HG03457 (cell line): ENCODE data around the gene GGACT.

Source experiments
- ATAC-seq: cut with Tn5 transposase; IDR thresholded peaks from one replicate; pipeline ENCODE4 v1.9.1; 2021; ENCODE audit warnings: moderate number of reproducible peaks; ENCODE audit not compliant: unreplicated experiment

Gene GGACT

GRCh38 chr13:100515410-100515800 lies 73.2 kb downstream of the GGACT start:
- ATAC-seq: no peak

DNA sequence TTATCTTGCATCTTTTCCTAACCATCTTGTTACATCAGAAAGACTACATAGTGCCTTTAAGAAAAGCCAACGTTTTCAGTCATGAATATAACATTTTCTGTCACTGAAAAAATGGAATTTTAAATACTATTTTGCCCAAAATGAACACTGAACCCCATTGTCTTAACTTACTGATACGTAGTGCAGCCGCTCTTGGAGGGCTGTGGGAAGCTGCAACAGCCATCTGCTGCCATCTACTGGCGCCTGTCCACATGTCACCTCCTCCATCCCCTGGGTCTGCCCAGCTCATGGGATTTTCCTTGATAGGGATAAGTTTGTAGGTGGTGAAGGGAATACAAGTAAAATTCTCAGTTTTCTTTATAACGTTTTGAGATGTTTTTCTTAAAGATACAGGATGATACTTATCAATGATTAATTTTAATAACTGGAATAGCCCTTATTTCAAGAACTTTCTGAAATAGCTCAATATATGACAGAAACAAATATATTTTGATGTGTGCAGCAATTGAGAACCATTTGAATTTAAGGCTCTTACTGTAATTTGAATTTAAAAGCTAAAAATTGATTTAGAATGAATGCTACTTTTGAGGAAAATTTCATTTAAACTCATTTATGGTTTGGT lies 73.7 kb downstream of the GGACT start:
- ATAC-seq: peak; percentile 85

GRCh38 chr13:100513987-100514670 lies 74.5 kb downstream of the GGACT start:
- ATAC-seq: no peak

DNA sequence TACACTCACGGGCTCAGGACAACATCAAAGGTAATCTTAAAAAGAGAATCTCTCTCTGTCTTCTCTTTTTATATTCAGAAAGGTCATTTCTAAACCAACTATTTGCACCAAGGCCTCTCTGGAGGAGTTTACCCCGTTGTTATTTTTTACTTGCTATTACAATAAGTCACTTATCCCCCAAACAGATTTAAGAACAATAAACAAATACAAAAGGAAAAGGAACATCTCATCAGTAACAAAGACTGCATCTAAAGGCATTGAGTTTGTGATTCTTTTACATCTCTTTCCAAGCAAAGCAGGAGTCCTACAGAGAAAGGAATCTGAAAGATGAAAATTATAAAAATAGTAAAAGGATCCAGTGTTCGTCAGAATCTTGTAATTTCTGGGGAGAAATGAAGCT lies 75.4 kb downstream of the GGACT start:
- ATAC-seq: no peak

DNA sequence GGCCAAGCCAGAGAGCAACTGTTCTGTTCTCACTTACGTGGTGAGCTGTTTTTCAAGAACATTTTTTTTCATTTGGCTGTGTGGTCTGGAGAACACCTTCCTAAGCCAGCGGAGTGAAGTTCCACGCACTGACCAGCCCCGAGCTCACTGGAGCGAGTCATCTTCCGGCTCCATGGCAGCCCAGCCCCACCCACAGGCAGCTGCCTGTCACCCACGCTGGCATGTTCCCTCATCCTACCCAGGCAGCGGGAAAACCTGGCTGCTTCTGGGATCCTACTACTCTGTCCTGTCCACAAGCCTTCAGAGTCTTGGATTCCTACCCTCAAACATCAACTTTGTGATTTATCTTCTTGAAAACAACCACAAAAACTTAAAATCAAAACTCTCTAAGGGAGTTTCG lies 76.2 kb downstream of the GGACT start:
- ATAC-seq: no peak

GRCh38 chr13:100511466-100511865 lies 77.1 kb downstream of the GGACT start:
- no peak for ATAC-seq

DNA sequence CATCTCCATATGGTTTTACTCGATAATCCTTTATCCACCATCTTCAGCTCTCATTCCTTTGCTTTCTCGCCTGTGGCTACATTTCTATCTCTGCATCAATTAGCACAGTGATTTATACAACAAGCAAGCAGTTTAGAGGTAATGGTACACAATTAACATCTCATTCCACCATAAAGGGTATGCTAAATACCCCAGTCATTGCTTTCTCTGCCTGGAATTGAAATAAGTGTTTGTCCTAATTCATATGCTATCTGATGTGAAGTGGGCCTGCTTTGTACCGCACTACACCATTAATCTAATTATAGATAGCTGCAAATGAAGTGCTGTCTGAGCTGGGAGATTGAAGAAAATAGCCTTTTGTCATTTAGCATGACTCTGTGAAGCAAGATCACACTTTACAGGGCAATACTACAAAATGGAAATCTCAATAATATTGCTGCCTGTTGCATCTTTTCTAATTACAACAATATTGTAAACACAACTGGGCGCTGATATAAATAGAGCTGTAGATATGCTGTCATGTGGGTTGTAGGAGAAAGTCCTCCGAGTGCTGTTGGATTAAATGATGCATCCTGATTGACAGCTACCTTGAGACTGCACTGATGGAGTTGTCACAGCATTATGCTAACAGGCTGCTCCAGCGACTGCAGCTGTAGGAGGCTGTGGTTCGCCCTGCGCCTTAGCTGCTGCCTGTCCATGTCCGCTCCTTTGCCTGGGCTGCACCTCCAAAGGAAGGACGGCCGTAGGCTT lies 78.2 kb downstream of the GGACT start:
- no peak for ATAC-seq

DNA sequence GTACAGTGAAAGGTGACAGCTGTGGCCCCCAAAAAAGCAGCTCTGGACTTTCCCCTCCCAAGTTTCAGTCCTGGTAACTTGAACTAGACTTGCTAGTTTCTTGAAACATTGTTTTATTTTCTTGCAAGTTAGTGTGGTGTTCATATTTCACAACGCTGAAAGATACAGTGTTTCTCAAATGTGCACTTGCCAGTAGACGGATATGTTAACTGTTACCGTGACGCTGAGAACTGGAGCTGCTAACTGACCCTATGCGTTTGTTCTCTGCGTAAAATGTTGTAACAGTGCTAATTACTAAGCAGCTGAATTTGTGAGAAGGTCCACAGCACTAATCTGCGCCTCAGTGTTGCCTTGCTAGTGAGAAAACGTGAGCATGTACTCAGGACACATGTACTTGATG lies 79.6 kb downstream of the GGACT start:
- no peak for ATAC-seq

- no peak for ATAC-seq
Observed at GRCh38 chr13:100508455-100508854, 80.1 kb downstream of the GGACT start.

GRCh38 chr13:100506600-100507422 lies 81.8 kb downstream of the GGACT start:
- ATAC-seq: no peak

GRCh38 chr13:100506154-100506553 lies 82.4 kb downstream of the GGACT start:
- no peak for ATAC-seq

GRCh38 chr13:100503622-100504021 lies 85.0 kb downstream of the GGACT start:
- ATAC-seq: no peak

DNA sequence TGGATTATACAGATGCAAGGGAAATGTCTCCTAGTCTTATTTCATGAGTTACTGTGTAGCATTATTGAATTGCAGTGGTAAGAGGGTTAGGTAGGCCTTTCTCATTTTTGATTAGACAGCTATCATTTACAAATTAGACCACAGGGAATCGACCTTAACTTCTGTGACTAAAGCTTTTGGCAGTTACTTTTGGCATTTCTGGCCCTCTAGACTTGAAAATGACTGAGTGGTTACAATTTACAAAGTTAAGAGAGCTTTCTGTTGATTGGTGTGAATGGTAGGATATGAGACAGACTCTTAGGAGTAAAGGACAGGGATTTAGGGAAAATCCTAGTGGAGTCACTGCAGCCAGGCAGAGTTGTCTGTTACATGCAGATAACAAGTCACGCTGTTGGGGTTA lies 86.1 kb downstream of the GGACT start:
- no peak for ATAC-seq

DNA sequence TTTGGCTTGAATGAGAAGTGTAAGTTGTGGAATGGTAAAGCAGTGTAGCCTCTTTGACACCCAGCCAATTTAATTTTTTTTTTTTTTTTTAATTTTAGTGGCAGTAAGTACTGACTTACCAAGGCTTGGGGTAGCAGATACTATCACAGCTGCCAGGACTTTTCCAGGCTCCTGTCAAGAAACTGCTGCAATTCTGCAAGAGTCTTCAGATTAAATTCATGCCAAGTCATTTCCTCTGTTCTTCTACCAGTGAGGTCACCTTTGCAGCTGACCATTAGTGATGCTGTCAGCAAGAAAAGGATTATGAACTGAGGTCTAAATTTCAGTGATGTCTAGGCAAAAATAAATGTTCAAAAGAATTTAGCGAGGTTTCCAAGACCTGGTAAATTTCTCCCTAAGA lies 91.2 kb downstream of the GGACT start:
- ATAC-seq: no peak

GRCh38 chr13:100495455-100495854 lies 93.1 kb downstream of the GGACT start:
- ATAC-seq: no peak

DNA sequence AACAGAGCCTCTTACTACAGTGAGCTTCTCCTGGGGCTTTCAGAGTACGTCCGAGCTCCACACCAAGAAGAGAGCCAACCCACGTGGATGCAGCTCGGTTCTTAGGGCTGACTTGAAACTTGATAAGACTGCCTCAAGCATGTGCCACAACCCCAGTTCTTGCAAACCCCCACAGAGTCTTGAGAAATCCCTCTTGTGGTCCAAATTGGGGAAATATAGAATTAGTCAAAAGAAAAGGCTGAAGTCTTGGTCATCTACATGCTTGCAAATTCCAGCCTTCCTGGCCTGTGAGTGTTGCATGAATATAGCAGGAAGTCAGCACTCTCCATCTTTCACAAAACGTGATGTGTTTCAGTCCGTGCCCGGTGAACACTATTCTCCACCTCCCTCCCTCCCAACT lies 95.2 kb downstream of the GGACT start:
- no peak for ATAC-seq

DNA sequence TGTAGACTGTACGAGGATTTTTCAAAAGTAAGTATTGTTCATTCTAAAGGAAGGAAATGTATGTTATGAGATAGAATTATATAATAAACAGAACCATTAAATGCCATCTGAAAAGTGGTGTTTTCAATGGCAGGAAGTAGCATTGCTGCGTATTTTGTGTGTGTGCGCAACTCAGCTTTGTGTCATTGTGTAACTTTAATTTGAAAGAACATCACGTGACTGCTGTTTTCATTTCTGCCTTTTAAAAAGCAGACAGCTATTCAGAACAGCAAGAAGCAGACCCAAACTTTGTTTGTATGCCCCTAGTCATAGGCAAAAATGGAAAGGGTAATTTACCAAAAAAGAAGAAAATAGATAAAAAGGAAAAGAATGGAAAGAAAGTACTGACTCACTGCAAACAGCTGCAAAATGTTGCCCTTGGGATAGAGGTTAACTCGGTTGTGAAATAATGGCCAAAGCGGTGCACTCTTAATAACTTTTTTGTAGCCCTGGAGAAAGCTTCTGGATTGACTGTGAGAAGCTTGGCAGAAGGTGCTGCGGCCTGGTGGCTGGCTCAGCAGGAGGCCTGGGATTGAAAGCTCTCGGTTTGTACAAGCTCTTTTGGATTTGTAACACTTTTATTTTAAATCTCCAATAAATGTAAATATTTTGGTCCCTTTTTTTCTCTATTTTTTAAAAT lies 97.3 kb downstream of the GGACT start:
- no peak for ATAC-seq

DNA sequence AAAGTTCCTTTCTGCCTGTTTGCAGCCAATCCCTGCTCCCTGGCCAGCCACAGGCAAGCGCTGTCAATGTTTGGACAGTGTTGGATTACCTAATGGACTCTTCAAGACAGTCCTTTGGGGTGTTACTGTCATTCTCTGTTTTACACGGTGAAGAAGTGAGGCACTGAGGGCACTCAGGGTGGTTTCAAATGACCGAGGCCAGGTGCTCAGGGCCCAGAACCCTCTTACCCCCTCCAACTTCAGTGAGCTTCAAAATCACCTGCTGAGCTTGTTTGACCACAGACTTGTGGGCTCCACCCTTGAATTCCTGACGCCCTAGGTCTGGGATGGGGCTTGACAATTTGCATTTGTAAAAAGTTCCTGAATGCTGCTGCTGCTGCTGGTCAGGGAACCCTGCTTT lies 97.9 kb downstream of the GGACT start:
- no peak for ATAC-seq

DNA sequence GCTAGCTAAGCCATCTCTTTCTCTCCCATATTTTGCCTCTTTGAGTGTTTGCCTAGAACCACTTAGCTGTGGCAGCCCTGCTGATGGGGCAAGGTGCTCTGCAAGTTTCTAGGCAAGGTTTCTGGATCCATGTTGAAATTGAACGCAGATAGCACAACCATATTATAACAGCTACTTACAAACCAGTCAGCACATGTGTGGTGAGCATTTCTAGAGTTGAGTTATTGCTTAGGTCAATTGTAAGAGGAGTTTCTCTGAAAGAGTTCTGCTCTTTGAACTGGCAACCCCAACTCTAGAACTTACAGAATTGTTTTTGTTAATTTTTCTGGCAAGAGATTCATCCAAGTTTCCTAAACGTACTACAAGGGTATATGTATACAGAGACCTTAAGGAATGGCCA lies 103.3 kb downstream of the GGACT start:
- no peak for ATAC-seq

- no peak for ATAC-seq
Observed at GRCh38 chr13:100484702-100485101, 103.9 kb downstream of the GGACT start.

- ATAC-seq: no peak
Observed at GRCh38 chr13:100483841-100484381, 104.7 kb downstream of the GGACT start.
